ENCODE data around the gene TRAF3IP1. TPM values are rescaled to one million over a fixed set of nuclear protein-coding genes. Genes with fewer than 3 reads are reported as not detected.

TRAF3IP1 gene
- total RNA-seq, 1 experiment from 2014 or later: 18.6 TPM

- no peak overlapping the region for H3K27ac Mint-ChIP-seq (ENCODE audit: unreplicated experiment)
These were observed 26.2 kb downstream of the TRAF3IP1 start for GRCh38 chr2:238346544-238346943.

GRCh38 chr2:238350150-238350897 lies 30.0 kb downstream of the TRAF3IP1 start:
- intact Hi-C loops (cut with micrococcal nuclease; ENCODE audit: unreplicated experiment): no loop called here
- H3K4me1 Mint-ChIP-seq (ENCODE audit: low read depth, unreplicated experiment): no peaks in the 10 kb centered on the region
- no peak overlapping the region for H3K4me3 Mint-ChIP-seq (ENCODE audit: low read depth, unreplicated experiment)
- no peak for TF ChIP-seq CTCF (IDR thresholded peaks at IDR 0.05; ENCODE audit: unreplicated experiment)
- BruUV-seq (replicated peaks): no TSS peak
- no peak for DNase-seq
- no peaks in the 10 kb centered on the region for H3K27me3 Mint-ChIP-seq (ENCODE audit: unreplicated experiment)
- no peaks in the 10 kb centered on the region for H3K36me3 Mint-ChIP-seq (ENCODE audit: insufficient read depth, unreplicated experiment)
- no peaks in the 10 kb centered on the region for H3K9me3 Mint-ChIP-seq (ENCODE audit: low read depth, unreplicated experiment)
- CTCF ChIA-PET: no interaction called here
- H3K27ac Mint-ChIP-seq (ENCODE audit: unreplicated experiment): no peak overlapping the region

More at GRCh38 chr2:238346544-238346943, 26.2 kb downstream of the TRAF3IP1 start:
- Mint-ChIP-seq H3K36me3 (ENCODE audit: insufficient read depth, unreplicated experiment) (no peaks in the 10 kb centered on the region), H3K27me3 (ENCODE audit: unreplicated experiment) (no peaks in the 10 kb centered on the region), H3K9me3 (ENCODE audit: low read depth, unreplicated experiment) (no peaks in the 10 kb centered on the region), H3K4me3 (ENCODE audit: low read depth, unreplicated experiment) (no peak overlapping the region), H3K4me1 (ENCODE audit: low read depth, unreplicated experiment) (no peaks in the 10 kb centered on the region)
- no peak for TF ChIP-seq CTCF (IDR thresholded peaks at IDR 0.05; ENCODE audit: unreplicated experiment)
- BruUV-seq (replicated peaks): no TSS peak
- no peak for DNase-seq
- CTCF ChIA-PET: no interaction called here
- intact Hi-C loops (cut with micrococcal nuclease; ENCODE audit: unreplicated experiment): no loop called here

GRCh38 chr2:238351315-238351714 lies 31.0 kb downstream of the TRAF3IP1 start:
- H3K36me3 Mint-ChIP-seq (ENCODE audit: insufficient read depth, unreplicated experiment): no peaks in the 10 kb centered on the region
- CTCF ChIA-PET: no interaction called here
- intact Hi-C loops (cut with micrococcal nuclease; ENCODE audit: unreplicated experiment): no loop called here
- no peak for TF ChIP-seq CTCF (IDR thresholded peaks at IDR 0.05; ENCODE audit: unreplicated experiment)
- DNase-seq: no peak
- no peaks in the 10 kb centered on the region for H3K27me3 Mint-ChIP-seq (ENCODE audit: unreplicated experiment)
- no TSS peak for BruUV-seq (replicated peaks)
- H3K4me3 Mint-ChIP-seq (ENCODE audit: low read depth, unreplicated experiment): no peak overlapping the region
- H3K4me1 Mint-ChIP-seq (ENCODE audit: low read depth, unreplicated experiment): no peaks in the 10 kb centered on the region
- no peaks in the 10 kb centered on the region for H3K9me3 Mint-ChIP-seq (ENCODE audit: low read depth, unreplicated experiment)
- no peak overlapping the region for H3K27ac Mint-ChIP-seq (ENCODE audit: unreplicated experiment)

GRCh38 chr2:238352361-238352760 lies 32.0 kb downstream of the TRAF3IP1 start:
- CTCF ChIA-PET: no interaction called here
- intact Hi-C loops (cut with micrococcal nuclease; ENCODE audit: unreplicated experiment): no loop called here
- no peak for DNase-seq
- H3K9me3 Mint-ChIP-seq (ENCODE audit: low read depth, unreplicated experiment): no peaks in the 10 kb centered on the region
- H3K36me3 Mint-ChIP-seq (ENCODE audit: insufficient read depth, unreplicated experiment): no peaks in the 10 kb centered on the region
- TF ChIP-seq CTCF (IDR thresholded peaks at IDR 0.05; ENCODE audit: unreplicated experiment): no peak
- no peak overlapping the region for H3K4me3 Mint-ChIP-seq (ENCODE audit: low read depth, unreplicated experiment)
- H3K27me3 Mint-ChIP-seq (ENCODE audit: unreplicated experiment): no peaks in the 10 kb centered on the region
- no TSS peak for BruUV-seq (replicated peaks)
- peaks cover 2% of the 10 kb centered on the region for H3K4me1 Mint-ChIP-seq (ENCODE audit: low read depth, unreplicated experiment)
- H3K27ac Mint-ChIP-seq (ENCODE audit: unreplicated experiment): no peak overlapping the region

All from Calu3 (cell line).